Embryonic facial prominence (tissue), 1 donor: ENCODE data around the gene TRAPPC10.

Source experiments
- DNase-seq: peaks from one replicate; pipeline ENCODE4 v3.0.0-alpha.2; 2016; ENCODE audit errors: extremely low spot score

The TRAPPC10 gene

GRCh38 chr21:44002511-44002910 is 9.6 kb upstream of the TRAPPC10 start:
- DNase-seq, result no peak

GRCh38 chr21:44003307-44003966 is 8.7 kb upstream of the TRAPPC10 start:
- no peak for DNase-seq

GRCh38 chr21:44005071-44005470 is 7.0 kb upstream of the TRAPPC10 start:
- DNase-seq, result no peak

GRCh38 chr21:44005593-44005992 is 6.5 kb upstream of the TRAPPC10 start:
- DNase-seq, result no peak

GRCh38 chr21:44006017-44006619 is 6.0 kb upstream of the TRAPPC10 start:
- DNase-seq, result no peak

- DNase-seq, result no peak
Measured at GRCh38 chr21:44006656-44007055, 5.5 kb upstream of the TRAPPC10 start.

GRCh38 chr21:44010429-44010828 is 1.7 kb upstream of the TRAPPC10 start:
- DNase-seq, result no peak

- DNase-seq, result no peak
Measured at GRCh38 chr21:44011123-44011522, 986 bp upstream of the TRAPPC10 start.

GRCh38 chr21:44012474-44013379 is 618 bp downstream of the TRAPPC10 start:
- no peak for DNase-seq

- no peak for DNase-seq
Measured at GRCh38 chr21:44013380-44014088, 1.4 kb downstream of the TRAPPC10 start.

- no peak for DNase-seq
Measured at GRCh38 chr21:44017601-44018000, 5.5 kb downstream of the TRAPPC10 start.

GRCh38 chr21:44018127-44018526 is 6.0 kb downstream of the TRAPPC10 start:
- no peak for DNase-seq

GRCh38 chr21:44018813-44019567 is 6.9 kb downstream of the TRAPPC10 start:
- DNase-seq, result no peak

- DNase-seq, result no peak
Measured at GRCh38 chr21:44019568-44019958, 7.5 kb downstream of the TRAPPC10 start.

- no peak for DNase-seq
Measured at GRCh38 chr21:44020551-44020950, 8.4 kb downstream of the TRAPPC10 start.

GRCh38 chr21:44021064-44021463 is 9.0 kb downstream of the TRAPPC10 start:
- no peak for DNase-seq

- no peak for DNase-seq
Measured at GRCh38 chr21:44024257-44024656, 12.1 kb downstream of the TRAPPC10 start.

GRCh38 chr21:44024887-44025353 is 12.8 kb downstream of the TRAPPC10 start:
- DNase-seq, result no peak

GRCh38 chr21:44027607-44028286 is 15.6 kb downstream of the TRAPPC10 start:
- DNase-seq, result no peak

GRCh38 chr21:44028287-44028659 is 16.2 kb downstream of the TRAPPC10 start:
- DNase-seq, result no peak
